HG02852 (cell line): Measurements from ENCODE around the gene ACAA1.
"Not testable (repeated sequence)": the region's sequence is repeated elsewhere in the genome, so short reads cannot be mapped to it uniquely, and the experiment has no call there.

Experiments
- ATAC-seq: cut with Tn5 transposase; IDR thresholded peaks from one replicate; pipeline ENCODE4 v1.9.1; 2021; ENCODE audit warnings: mild to moderate bottlenecking, moderate library complexity; ENCODE audit not compliant: unreplicated experiment

ACAA1 gene, protein sequence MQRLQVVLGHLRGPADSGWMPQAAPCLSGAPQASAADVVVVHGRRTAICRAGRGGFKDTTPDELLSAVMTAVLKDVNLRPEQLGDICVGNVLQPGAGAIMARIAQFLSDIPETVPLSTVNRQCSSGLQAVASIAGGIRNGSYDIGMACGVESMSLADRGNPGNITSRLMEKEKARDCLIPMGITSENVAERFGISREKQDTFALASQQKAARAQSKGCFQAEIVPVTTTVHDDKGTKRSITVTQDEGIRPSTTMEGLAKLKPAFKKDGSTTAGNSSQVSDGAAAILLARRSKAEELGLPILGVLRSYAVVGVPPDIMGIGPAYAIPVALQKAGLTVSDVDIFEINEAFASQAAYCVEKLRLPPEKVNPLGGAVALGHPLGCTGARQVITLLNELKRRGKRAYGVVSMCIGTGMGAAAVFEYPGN

DNA sequence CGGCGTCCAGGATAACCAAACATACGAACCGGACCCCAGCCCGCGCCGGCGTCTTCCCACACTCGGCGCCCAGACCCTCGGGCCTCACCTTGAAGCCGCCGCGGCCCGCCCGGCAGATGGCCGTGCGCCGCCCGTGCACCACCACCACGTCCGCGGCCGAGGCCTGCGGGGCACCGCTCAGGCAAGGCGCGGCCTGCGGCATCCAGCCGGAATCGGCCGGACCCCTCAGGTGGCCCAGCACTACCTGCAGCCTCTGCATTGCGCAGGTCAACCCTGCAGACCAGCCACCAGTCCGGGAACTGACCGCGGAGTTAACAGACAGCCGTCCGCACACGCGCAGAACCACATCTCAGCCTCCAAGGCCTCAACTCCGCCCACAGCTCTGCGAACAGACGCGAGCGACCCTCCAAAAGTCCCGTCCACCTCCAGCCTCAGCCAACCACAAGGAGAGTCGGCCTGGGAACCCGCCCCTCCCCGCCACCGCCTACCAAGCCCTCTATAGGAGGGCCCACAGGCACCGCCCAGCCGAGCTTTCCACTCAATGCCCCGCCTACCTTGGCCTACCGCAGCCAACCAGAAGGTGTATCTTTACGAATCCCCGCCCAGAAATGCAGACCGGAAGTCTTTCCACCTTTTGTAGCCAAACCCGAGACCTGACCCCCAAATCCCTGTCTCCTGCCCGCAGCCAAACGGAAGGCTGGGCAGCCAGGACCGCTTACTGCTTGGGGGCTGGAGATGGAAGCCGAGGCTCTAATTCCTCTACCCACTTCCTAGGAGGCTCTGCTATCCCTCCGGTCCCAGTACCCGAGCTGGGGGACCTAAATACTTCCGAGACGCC lies at the start of gene ACAA1:
Gene ACAA1 (minus strand): TSS at position 351 of the 838 bp plus-strand sequence. CDS start 92 bp downstream, at position 259.
- peak; percentile 88 for ATAC-seq

DNA sequence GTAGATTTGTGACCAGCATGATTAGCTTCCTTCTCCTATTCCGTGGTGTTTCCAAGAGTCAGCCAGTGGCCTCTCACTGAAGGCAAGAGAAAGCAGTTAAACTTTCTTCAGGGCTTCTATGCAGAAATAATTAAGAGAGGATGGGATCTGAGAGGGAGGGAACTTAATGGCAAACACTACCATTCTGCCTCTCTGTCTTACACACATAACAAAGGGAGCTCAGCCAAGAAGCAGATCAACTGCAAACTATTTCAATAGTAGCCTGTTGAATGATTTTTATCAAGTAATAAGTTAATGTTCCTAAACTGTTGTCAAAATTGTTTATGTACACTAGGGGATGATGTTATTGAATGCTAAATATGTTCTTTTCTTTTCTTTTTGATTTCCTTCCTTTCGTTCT lies 40.3 kb upstream of the ACAA1 start:
- no peak for ATAC-seq

DNA sequence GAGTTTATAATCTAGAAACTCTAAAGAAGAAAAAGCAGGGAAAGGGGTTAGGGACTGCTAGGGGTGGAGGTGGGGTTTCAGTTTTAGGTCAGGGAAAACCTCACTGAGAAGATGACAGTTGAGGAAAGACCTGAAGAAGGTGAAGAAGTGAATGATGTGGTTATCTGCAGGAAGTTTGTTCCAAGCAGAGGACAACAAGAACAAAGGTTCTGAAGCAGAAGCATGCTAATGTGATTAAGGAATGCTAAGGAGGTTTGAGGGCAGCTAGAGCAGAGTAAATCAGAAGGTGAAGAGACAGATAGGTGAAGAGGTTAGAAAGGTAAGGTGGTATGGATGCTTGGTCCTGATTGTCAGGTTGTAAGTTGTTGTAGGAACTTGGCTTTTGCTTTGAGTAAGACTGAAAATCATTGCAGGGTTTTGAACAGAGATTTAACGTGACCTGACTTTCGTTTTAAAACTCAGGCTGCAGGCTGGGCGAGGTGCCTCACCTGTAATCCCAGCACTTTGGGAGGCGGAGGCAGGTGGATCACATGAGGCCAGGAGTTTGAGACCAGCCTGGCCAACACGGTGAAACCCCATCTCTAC lies 37.0 kb upstream of the ACAA1 start:
- ATAC-seq: peak; percentile 52

DNA sequence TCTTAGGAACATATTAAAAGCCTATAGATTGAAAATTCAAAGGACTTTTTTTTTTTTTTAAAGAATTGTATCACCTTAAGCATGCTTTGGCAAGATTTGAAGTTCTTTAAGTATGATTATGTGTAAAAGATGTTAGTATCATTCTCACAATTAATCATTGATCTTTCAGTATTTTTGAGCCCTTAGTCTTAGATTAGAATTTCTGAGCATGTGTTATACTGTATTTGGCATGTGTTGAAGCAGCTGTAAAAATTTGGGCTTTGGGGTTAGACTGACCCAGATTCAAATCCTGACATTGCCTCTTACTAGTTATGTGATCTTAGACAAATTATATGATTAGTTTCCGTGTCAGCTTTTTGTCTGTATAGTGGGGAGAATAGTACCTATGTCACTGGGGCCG lies 34.7 kb upstream of the ACAA1 start:
- no peak for ATAC-seq

DNA sequence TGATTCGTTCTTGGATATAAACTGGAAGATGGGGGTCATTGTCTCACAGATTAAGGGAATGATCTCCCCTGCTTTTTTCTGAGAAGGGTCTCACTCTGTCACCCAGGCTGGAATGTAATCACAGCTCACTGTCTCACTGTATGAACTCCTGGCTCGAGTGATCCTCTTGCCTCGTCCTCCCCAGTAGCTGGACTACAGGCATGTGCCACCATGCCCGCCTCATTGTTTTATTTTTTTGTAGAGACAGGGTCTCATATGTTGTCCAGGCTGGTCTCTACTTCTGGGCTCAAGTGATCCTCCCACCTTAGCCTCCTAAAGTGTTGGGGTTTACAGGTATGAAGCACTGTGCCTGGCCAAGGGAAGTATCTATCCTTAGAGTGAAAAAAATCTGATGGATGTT lies 33.8 kb upstream of the ACAA1 start:
- no peak for ATAC-seq

DNA sequence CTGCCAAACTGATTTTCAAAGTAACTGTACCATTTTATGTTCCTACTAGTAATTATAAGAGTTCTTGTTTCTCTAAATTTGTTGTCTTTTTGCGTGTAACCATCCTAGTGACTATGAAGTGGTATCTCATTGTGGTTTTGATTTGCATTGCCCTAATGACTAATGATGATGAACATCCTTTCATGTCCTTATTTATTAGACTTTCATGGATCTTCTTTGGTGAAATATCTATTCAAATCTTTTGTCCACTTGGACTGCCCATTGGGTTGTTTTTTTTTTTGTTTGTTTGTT lies 32.0 kb upstream of the ACAA1 start:
- no peak for ATAC-seq

DNA sequence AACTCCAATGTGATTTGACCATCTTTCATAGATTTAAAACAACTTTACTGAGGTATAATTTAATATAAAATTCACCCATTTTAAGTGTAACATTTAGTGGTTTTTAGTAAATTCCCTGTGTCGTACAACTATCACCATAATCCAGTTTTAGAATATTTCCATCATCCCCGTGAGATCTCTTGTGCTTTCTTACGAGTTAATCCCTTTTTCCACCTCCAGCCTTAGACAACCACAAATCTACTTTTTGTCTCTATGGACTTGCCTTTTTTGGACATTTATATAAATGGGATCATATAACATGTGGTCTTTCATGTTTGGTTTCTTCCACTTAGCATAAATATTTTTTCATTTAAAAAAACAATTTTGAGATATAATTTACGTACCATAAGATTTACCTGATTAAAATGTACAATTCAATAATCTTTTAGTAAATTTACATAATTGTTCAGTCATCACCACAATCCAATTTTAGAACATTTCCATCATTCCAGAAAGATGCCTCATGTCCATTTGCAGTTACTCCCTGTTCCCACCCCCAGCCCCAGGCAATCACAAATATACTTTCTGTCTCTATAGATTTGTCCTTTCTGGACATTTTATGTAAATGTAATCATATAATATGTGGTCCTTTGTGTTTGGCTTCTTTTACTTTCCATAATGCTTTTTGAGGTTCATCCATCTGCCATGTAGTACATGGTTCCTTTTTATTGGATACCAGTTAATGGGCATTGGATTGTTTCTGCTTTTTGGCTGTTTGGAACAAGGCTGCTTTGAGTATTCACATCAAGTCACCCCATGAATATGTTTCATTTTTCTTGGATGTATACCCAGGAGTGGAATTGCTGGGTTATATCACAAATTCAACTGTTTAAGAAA lies 31.5 kb upstream of the ACAA1 start:
- no peak for ATAC-seq

DNA sequence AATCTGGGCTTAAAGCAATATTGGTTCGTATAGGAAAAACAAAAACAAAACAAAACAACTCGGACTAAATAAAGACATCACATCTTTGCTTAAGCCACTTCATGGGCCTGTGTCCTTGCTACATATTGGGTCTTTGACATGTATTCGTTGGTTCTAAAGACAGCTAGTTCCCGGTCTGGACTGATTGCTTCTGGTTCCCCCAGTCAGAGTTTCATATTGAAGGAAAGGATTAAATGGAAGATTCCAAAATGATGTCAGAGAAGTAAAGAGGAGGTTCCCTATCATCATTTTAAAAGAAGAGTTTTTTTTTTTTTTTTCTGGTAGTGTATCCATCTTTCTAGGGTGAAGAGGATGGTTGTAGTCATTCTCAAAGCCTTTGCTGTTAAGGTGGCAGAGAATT lies 30.7 kb upstream of the ACAA1 start:
- ATAC-seq: no peak

DNA sequence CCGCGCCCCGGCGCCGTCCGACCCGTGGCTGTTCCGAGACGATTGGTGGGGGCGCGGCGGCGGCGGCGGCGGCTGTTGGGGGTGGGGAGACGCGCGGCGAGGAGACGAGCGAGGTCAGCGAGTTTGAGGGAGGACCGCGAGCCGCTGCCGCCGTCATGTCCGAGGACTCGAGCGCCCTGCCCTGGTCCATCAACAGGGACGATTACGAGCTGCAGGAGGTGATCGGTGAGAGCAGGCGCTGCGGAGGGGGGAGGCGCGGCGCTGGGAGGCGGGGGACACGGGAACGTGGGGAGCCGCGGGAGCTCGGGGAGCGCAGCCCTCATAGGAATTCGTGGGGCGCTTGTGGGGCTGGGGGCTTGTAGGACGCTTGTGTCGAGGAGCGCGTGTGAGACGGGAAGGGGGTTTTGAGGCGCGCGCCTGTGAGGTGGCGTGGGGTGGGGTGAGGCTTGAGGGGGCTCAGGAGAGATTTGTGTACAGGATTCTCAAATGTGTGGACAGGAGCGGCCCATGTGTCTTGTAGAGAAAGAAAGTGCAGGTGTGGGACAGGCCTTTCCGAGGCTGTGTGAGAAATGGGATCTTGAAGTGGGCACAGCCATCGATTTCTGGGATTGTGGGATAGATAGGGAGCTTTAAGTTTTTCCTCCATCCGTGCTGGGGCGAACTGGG lies 28.9 kb upstream of the ACAA1 start:
- no peak for ATAC-seq

DNA sequence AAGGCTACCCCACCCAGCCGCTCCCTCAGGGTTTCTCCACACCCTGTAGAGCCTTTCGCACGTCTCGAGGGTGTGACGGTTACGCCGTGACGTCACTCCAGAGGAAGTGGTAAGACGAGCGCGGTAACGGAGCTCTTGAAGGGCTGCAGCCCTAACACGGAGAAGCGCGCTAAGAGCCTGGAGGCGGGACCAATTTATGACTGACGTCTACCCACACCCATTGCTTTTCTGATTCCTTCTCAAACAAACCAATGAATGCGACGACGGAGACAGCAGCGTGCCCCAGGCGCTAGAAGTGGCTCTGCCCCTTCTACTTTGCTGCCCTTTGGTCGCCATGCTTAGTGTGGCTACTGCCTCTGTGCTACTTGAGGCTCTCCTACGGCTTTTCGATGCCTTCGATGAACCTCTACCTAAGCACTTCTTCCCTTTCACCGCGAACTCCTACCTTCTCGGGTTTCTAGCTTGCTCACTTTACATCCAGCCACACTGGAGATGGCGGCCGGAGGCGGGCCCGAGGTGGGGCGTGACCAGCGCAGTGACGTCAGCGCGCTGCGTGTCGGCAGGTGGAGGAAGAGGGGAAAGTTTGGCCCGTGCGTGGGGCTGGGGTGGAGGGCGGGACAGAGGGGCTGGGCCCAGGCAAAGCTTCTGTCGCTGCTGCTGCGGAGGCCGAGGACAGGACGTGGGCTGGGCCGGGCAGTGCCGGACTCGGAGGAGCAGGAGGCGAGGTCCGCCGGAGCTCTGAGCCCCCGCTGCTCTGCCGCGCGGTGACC lies 28.2 kb upstream of the ACAA1 start, which contains the start of gene OXSR1:
Gene OXSR1 (plus strand): TSS at position 586 of the 770 bp plus-strand sequence. CDS start 340 bp downstream, outside the sequence.
- peak; percentile 89 for ATAC-seq

DNA sequence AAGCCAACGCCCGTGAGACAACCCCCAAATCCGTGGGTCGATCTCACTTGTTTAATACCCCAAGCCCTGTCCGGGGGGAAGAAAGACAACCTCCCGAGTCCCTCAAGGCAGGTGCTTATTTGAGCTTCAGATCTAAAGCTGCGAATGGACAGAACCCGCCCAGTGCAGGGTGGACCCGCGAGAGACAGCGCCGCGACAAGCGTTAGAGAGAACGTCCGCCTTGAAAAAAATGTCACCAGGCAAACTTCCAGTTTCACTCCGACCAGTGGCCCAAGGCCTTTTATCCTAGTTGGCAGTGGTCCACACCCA lies 27.7 kb upstream of the ACAA1 start:
- ATAC-seq: peak; percentile 19

DNA sequence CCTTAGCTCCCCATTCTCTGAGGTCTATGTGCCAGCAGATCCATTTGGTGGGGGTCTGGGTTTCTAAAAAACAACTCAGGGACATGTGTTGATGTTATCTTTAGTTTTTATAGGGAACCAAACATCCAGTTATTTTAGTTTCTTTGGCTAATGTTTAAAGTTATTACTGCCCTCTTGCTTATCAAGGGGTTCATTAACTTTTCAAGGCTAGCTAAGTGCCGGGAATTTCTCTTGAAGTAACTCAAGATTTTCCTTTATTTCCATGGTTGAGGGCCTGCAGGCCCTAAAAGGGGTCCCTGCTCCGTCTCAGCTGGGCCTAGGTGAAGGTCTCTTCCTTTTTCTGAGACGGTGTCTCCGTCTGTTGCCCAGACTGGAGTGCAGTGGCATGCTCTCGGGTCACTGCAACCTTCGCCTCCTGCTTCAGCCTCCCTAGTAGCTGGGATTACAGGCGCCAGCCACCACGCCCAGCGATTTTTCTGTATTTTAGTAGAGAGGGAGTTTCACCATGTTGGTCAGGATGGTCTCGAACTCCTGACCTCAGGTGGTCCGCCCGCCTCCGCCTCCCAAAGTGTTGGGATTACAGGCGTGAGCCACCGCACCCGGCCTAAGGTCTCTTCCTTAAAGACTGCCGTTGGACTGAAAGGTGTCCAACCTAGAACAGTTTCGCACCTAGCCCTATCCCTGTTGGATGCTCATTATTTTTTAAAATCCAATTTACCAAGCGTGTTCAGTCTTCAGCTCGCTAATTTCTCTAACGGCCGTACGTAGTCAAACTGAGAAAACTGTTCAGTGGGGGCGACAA lies 27.1 kb upstream of the ACAA1 start:
- ATAC-seq: no peak

DNA sequence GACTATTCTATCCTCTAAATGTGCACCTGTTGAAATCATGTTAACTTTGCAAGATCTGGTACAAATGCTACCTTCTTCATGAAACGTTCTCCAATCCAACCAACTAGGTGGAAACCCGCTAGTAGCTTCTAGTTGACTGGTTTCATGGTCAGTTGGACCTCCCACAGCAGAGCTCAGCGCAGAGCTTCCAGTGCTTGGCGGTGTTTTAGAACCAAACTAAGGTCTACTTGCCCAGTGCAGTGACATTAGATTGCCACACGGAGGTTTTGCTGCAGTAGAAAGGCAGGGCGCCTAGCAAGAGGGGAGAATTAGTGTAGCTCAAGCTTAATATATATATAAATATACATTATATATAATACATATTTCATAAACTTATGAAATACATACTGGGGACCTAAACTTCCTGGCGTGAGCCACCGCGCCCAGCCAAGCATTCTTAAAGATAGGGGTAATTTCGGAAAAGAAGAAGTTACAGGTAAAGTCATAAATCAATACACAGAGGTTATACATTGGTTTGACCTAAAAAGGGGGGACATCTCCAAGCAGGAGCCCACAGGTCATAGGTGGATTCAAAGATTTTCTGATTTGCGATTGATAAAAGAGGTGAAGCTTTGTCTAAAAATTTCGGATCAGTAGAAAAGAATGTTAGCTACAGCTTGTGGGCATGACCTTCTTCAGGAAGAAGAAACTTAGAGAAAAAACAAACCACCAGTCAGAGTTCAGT lies 26.4 kb upstream of the ACAA1 start:
- no peak for ATAC-seq

DNA sequence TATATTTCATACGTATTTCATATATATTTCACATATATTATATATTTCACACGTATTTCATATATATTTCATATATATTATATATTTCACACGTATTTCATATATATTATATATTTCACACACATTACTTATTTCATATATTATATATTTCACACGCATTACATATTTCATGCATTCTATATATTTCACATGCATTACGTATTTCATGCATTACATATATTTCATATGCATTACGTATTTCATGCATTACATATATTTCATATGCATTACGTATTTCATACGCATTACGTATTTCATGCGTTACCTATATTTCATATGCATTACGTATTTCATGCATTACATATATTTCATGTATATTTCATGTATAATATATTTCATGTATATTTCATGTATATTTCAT lies 23.8 kb upstream of the ACAA1 start:
- ATAC-seq: not testable (repeated sequence)

DNA sequence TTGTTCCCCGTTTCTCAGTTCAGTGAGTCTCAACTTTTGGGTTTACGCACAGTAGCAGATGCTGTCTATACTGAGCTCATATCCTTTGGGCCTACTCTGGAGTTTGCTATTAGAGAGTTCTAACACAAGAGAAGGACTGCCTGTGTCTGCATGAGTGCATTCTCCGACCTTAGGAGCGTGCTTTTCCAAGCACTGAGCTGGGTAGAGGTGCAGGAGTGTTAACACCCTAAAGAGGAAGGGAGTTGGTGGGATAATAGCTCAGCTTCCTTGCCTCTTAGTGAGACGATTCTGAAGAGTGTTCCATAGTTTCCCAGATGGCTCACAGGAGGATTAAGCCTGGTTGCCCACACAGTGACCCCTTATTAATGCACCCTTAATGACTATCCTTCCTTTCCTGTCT lies 21.5 kb upstream of the ACAA1 start:
- ATAC-seq: no peak

DNA sequence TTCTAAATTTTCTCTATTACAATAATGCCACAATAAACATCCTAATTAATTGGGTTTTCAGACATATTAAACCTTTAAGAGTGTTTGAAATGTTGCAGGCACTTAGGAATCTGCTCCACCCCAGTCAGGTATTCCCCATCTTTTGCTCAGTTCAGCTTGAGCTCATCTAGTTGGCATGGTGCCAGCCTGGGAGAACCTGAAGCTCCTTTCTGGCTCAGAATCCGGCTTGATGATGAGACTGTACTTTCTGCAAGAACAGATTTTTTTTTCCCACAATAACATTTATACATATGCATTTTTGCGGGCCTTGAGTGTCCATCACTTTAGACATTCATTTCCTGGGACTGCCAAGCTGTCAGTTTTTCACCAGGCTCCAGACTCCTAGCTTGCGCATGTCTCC lies 20.7 kb upstream of the ACAA1 start:
- ATAC-seq: no peak

DNA sequence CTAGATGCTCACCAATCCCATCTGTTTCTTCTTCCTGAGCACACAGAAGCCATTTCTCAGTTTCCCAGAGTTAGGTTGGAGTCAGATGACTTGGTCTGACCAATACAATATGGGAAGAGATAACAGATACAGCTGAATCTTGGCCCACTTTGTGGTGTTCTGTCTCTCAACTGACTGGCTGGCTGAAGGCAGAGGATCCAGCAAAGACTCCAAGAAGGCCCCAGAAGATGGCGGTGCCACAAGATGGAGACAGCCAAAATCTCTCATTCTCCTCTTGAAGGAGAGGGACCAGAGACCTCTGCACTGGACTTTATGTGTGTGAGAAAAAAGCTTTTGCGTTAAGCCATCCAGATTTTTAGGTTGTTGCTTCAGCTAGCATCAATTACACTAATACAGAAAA lies 20.2 kb upstream of the ACAA1 start:
- ATAC-seq: no peak

DNA sequence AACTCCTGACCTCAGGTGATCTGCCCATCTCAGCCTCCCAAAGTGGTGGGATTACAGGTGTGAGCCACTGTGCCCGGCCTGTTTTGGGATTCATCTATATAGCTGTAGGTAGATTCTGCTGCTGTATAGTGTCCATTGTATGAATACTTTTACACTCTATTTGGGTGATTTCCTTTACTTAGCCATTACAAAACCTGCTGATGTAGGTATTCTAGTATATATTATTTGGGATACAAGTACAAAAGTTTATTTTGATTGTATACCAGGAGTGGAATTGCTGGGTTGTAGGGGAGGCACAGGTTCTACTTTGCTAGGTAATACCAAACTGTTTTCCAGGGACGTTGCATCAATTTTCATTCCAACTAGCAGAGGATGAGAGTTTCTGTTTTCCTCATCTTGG lies 18.9 kb upstream of the ACAA1 start:
- no peak for ATAC-seq
